Dendritic cell treated with granulocyte-macrophage colony-stimulating factor and Interleukin-4, amounts not matched to agents 40 ng/mL and 50 ng/mL, for 4 days (primary cell): ENCODE results near the gene MATN1.

ENCODE experiments used
- H3K27ac Mint-ChIP-seq: one replicate; pipeline ENCODE4 v1.8.0; 2022; ENCODE audit warnings: mild to moderate bottlenecking, mixed read lengths
- H3K27me3 Mint-ChIP-seq: one replicate; pipeline ENCODE4 v1.8.0; 2022; ENCODE audit warnings: mild to moderate bottlenecking, mixed read lengths
- H3K36me3 Mint-ChIP-seq: one replicate; pipeline ENCODE4 v1.8.0; 2022; ENCODE audit warnings: low read depth, mixed read lengths
- H3K4me1 Mint-ChIP-seq: one replicate; pipeline ENCODE4 v1.8.0; 2022; ENCODE audit warnings: low read depth, mixed read lengths
- H3K4me3 Mint-ChIP-seq: one replicate; pipeline ENCODE4 v1.8.0; 2022; ENCODE audit warnings: mild to moderate bottlenecking, moderate library complexity, mixed read lengths
- H3K9me3 Mint-ChIP-seq: one replicate; pipeline ENCODE4 v1.8.0; 2022; ENCODE audit warnings: mixed read lengths
- intact Hi-C: fragments of 100-400 bp; cut with micrococcal nuclease; formaldehyde crosslinking; loops from one replicate; pipeline ENCODE4 v1.15.0; 2022

Gene MATN1

DNA sequence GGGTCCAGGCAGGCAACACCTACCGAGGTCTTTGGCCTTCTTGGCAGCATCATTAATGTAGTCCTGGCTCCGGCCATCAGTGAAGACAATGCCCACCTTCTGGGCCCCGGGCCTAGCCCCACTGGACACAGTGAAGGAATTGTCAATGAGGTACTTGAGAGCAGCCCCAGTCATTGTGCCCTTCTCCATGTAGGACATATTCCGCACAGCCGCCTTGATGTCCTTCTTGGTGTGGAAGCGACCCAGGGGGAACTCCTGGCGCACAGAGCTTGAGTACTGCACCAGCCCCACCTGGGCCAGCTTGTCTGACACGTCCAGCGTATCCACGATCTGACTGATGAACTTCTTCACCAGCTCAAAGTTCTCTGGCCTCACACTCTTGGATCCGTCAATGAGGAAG lies 7.5 kb downstream of the MATN1 start:
- intact Hi-C loops, result loop anchor here (5.0 kb wide), 3 partner anchors 41 to 1479 kb away; partner anchors contain the start of genes LAPTM5 and PTPRU
- peaks cover 11% of the 10 kb centered on the region for H3K9me3 Mint-ChIP-seq

DNA sequence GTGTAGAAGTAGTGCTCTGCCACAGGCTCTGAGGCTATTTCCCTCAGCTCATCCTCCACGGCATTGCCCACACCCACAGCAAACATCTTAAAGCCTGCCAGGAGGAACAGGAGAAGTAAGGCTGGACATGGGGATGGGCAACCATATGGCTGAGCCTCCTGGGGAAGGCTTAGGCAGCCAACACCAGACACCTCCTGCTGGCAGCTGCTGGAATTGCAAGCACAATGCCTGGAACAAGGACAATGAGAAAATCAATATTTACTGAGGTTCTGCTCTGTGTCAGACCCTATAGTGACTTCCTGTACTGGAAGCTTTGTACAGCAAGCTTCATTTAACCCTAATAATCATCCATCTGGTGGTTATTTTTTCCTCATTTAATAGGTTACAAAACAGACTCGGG lies 8.2 kb downstream of the MATN1 start:
- Mint-ChIP-seq H3K36me3 (no peaks in the 10 kb centered on the region), H3K27ac (no peak overlapping the region), H3K4me3 (no peak overlapping the region), H3K4me1 (peaks cover 11% of the 10 kb centered on the region), H3K27me3 (peaks cover 24% of the 10 kb centered on the region), H3K9me3 (peaks cover 11% of the 10 kb centered on the region)
- intact Hi-C loops, result loop anchor here (5.0 kb wide), 3 partner anchors 42 to 1478 kb away; partner anchors contain the start of genes LAPTM5 and PTPRU

More for the DNA sequence above, 7.5 kb downstream of the MATN1 start:
- Mint-ChIP-seq H3K27me3 (peaks cover 20% of the 10 kb centered on the region), H3K36me3 (no peaks in the 10 kb centered on the region), H3K27ac (no peak overlapping the region), H3K4me1 (peaks cover 11% of the 10 kb centered on the region), H3K4me3 (no peak overlapping the region)

DNA sequence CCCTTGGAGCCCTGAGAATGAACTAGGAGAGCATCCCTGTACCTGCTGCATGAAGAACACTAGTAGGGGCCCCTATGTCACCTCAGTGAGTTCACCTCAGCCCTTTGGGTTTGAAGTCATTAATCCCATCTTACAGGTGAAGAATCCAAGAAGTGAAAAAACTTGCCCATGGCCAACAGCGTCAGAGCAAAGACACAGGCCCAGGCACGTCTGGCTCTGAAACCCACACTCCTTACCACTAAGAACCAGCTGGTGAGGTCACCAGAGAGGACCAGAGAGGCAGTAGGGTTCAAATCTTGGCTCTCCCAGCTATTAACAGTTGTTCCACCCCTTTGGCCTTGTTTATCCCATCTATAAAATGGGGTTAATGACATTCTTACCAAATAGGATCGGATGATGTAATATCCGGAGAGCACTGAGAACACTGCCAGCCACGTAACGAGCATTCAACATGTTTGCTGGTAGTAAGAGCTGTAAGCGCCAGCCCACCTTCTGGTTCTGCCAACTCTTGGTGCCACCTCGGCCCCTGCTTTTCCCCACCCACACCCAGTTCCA lies 8.8 kb downstream of the MATN1 start:
- H3K9me3 Mint-ChIP-seq, result peaks cover 11% of the 10 kb centered on the region
- H3K27ac Mint-ChIP-seq, result no peak overlapping the region
- H3K4me1 Mint-ChIP-seq, result peaks cover 10% of the 10 kb centered on the region
- H3K4me3 Mint-ChIP-seq, result no peak overlapping the region
- peaks cover 24% of the 10 kb centered on the region for H3K27me3 Mint-ChIP-seq
- intact Hi-C loops, result loop anchor here (5.0 kb wide), 3 partner anchors 43 to 1477 kb away; partner anchors contain the start of genes LAPTM5 and PTPRU
- H3K36me3 Mint-ChIP-seq, result no peaks in the 10 kb centered on the region

DNA sequence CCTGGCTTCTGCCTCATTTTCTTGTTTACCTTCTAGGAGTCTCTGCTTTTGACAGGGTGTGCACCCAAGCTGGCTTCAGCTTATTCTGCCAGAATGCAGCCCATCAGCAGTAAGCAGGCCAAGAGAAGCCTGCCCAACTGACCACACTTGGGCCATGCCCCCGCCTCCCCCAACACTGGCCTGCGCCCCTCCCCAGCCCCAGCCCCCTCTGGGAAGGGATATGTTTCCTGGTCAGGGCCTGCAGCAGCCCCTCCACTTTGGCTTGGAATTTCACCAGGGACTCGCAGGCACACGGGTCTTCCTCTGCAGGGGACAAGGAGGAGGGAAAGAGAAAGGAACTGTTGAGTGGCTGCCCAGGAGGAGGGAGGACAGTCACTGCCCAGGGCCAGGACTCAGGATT lies 9.4 kb downstream of the MATN1 start:
- H3K4me3 Mint-ChIP-seq, result no peak overlapping the region
- peaks cover 11% of the 10 kb centered on the region for H3K9me3 Mint-ChIP-seq
- H3K4me1 Mint-ChIP-seq, result peaks cover 5% of the 10 kb centered on the region
- H3K36me3 Mint-ChIP-seq, result no peaks in the 10 kb centered on the region
- intact Hi-C loops, result no loop called here
- H3K27ac Mint-ChIP-seq, result no peak overlapping the region
- peaks cover 24% of the 10 kb centered on the region for H3K27me3 Mint-ChIP-seq

DNA sequence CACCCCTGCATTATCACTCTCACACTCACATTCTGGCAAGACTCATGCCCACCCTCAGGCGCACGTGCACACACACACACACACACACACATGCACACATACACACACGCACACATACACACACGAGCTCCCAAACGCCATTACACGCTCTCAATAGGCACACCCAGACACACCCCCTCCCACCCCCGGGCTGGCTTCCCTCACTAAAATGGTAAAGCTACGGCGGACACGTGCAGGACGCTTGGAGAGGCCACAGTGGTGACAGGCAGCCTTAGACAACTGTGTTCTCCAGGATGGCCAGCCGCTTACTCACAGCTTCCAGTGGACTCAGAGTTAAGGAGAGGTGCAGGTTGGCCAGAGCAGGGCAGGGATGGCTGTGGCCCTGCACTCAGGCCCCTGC lies 10.1 kb downstream of the MATN1 start:
- no peak overlapping the region for H3K4me3 Mint-ChIP-seq
- intact Hi-C loops, result no loop called here
- H3K36me3 Mint-ChIP-seq, result no peaks in the 10 kb centered on the region
- H3K27ac Mint-ChIP-seq, result no peak overlapping the region
- H3K27me3 Mint-ChIP-seq, result peaks cover 28% of the 10 kb centered on the region
- no peaks in the 10 kb centered on the region for H3K4me1 Mint-ChIP-seq
- peaks cover 11% of the 10 kb centered on the region for H3K9me3 Mint-ChIP-seq

DNA sequence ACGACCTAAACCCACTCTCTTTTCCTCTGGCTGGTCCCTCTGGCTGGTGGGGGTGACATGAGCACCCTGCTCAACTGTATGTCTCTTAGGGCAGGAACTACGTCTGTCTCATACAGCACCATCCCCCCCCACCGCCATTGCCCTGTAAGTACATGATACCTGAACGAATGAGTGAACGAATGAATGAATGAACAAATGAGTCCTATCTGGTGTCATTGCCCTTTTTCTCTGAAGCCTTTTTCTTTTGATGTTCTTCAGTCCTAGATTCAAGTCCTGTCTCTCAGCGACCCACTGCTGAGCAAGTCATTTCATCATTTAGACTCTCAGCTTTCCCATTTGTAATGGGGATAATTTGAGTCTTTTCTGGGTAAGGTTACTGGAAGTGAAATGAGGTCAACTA lies 10.8 kb downstream of the MATN1 start:
- no peak overlapping the region for H3K4me3 Mint-ChIP-seq
- intact Hi-C loops, result no loop called here
- no peaks in the 10 kb centered on the region for H3K36me3 Mint-ChIP-seq
- H3K9me3 Mint-ChIP-seq, result peaks cover 11% of the 10 kb centered on the region
- peaks cover 28% of the 10 kb centered on the region for H3K27me3 Mint-ChIP-seq
- H3K27ac Mint-ChIP-seq, result no peak overlapping the region
- H3K4me1 Mint-ChIP-seq, result no peaks in the 10 kb centered on the region

DNA sequence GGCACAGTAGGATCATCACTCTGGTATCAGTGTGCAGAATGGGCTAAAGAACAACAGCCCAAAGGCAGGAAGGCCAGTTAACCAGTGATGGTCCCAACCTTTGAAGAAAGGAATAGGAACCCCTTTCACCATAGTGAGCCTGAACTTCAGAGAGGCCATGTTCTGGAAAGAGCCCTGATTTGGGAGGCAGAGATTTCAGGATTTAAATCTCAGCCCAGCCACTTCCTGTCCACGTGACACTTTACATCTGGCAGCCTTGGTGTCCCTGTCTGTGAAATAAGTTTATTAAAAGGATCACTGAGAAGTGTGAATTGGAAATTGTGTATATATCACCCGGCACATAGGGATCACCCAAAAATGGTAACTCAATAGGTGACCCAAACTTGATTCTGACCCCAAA lies 13.0 kb downstream of the MATN1 start:
- H3K9me3 Mint-ChIP-seq, result peaks cover 7% of the 10 kb centered on the region
- intact Hi-C loops, result no loop called here

DNA sequence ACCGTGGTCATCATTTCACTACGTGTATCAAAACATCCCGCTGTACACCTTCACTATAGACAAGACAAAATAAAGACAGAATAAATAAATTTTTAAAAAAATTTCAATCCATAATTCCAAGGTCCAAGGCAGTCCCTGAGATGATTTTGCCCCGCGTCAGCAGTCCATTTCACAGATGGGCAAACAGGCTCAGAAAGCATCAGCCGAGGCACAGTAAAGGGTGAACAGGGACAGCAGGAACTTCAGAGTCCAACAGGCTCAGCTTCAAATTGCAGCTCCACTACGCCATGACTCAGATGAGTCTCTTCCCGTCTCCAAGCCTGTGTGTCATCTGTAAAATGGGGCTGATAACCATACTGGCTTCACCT lies 15.0 kb downstream of the MATN1 start:
- H3K27ac Mint-ChIP-seq, result no peak overlapping the region
- peaks cover 32% of the 10 kb centered on the region for H3K27me3 Mint-ChIP-seq
- no peaks in the 10 kb centered on the region for H3K9me3 Mint-ChIP-seq
- H3K36me3 Mint-ChIP-seq, result no peaks in the 10 kb centered on the region
- H3K4me3 Mint-ChIP-seq, result no peak overlapping the region
- intact Hi-C loops, result loop anchor here (10.0 kb wide), 1 partner anchor 914 kb away; no protein-coding TSS in a partner anchor
- H3K4me1 Mint-ChIP-seq, result no peaks in the 10 kb centered on the region

More for the DNA sequence above, 13.0 kb downstream of the MATN1 start:
- Mint-ChIP-seq H3K4me1 (no peaks in the 10 kb centered on the region), H3K27me3 (peaks cover 34% of the 10 kb centered on the region), H3K36me3 (no peaks in the 10 kb centered on the region), H3K27ac (no peak overlapping the region), H3K4me3 (no peak overlapping the region)

DNA sequence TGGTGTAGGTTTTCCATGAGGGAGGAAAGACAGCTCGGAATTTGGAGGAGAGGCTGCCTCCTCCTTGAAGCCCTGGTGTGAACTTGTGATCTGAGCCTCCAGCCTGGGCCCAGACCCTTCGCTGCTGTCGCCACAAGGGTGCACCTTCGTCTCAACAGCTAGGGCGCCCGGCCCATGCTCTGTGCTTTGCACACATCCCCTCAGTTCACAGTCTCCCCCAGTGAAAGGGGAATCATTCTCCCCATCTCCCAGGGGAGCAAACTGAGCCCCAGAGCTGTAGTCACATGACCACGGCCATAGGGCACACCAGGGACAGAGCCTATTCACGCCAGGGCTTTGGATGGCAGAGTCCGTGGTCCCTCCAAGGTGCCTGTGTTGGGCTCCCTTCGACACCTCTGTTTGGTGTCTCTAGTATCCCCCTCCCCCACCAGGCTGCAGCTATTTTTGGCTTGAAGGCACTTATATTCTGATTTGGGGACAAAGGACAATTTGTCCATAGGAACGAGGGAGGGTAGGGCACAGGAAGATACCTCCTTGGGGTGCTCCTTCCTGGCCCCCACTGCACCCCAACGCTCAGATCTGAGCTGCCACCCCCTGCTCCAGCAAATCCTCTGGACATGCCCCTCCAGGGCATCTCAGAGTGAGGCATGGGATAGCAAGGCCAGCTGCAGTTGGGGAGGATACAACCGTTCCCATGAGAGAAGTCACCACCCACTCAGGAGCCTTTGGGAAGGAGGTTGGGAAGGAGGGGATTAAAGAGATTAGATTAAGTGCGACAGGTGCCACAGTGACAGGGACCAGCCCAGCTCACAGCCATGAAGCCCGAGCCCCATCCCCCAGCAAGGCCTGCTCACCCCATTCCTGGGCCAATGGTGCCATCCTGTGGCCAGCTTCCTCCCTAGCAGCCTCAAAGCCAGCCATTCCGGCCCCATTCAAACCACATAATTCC lies 15.7 kb downstream of the MATN1 start:
- intact Hi-C loops, result loop anchor here (10.0 kb wide), 1 partner anchor 913 kb away; no protein-coding TSS in a partner anchor
- H3K4me3 Mint-ChIP-seq, result no peak overlapping the region
- H3K9me3 Mint-ChIP-seq, result no peaks in the 10 kb centered on the region
- H3K27ac Mint-ChIP-seq, result no peak overlapping the region
- no peaks in the 10 kb centered on the region for H3K4me1 Mint-ChIP-seq
- no peaks in the 10 kb centered on the region for H3K36me3 Mint-ChIP-seq
- H3K27me3 Mint-ChIP-seq, result peaks cover 30% of the 10 kb centered on the region

DNA sequence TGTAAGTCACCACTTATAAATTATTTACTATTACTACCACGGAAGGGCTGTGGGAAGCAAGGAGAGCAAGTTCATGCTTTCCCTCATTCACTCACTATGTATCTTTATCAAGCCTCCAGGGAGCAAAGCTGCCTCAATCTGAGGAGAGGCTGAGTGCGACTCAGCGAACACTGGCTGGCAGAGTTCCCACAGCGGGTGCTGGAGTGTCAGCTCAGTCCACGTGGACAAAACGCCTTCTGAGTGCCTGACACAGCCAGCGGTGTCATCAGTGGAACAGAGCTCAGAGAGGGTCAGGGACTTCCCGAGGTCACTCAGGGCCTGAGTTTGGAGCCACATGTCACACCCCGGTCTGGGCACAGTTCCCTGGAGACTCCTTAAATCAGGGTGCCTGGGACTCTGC lies 16.9 kb downstream of the MATN1 start:
- Mint-ChIP-seq H3K36me3 (no peaks in the 10 kb centered on the region), H3K4me3 (no peak overlapping the region), H3K27me3 (peaks cover 24% of the 10 kb centered on the region), H3K27ac (no peak overlapping the region), H3K9me3 (no peaks in the 10 kb centered on the region), H3K4me1 (no peaks in the 10 kb centered on the region)
- intact Hi-C loops, result loop anchor here (10.0 kb wide), 1 partner anchor 912 kb away; no protein-coding TSS in a partner anchor

DNA sequence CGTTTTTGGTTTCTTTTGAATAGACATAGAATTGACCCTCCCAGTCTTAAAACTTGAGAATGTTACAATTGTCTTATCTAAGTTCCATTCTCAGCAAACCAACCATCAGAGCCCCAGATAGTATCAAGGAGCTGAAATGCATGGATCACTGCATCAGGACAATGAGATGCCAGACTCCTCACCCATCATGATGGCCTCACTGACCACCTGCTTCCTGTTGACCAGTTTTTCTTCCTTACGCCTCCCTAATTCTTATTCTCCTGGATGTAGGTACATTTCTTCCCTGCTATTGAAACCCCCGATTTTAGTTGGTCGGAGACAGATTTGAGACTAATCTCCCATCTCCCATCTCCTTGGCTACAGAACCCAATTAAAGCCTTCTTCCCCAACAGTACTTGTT lies 17.7 kb downstream of the MATN1 start:
- H3K9me3 Mint-ChIP-seq, result no peaks in the 10 kb centered on the region
- no peak overlapping the region for H3K4me3 Mint-ChIP-seq
- H3K27ac Mint-ChIP-seq, result no peak overlapping the region
- H3K36me3 Mint-ChIP-seq, result no peaks in the 10 kb centered on the region
- H3K27me3 Mint-ChIP-seq, result peaks cover 20% of the 10 kb centered on the region
- no peaks in the 10 kb centered on the region for H3K4me1 Mint-ChIP-seq
- intact Hi-C loops, result loop anchor here (10.0 kb wide), 1 partner anchor 911 kb away; no protein-coding TSS in a partner anchor

DNA sequence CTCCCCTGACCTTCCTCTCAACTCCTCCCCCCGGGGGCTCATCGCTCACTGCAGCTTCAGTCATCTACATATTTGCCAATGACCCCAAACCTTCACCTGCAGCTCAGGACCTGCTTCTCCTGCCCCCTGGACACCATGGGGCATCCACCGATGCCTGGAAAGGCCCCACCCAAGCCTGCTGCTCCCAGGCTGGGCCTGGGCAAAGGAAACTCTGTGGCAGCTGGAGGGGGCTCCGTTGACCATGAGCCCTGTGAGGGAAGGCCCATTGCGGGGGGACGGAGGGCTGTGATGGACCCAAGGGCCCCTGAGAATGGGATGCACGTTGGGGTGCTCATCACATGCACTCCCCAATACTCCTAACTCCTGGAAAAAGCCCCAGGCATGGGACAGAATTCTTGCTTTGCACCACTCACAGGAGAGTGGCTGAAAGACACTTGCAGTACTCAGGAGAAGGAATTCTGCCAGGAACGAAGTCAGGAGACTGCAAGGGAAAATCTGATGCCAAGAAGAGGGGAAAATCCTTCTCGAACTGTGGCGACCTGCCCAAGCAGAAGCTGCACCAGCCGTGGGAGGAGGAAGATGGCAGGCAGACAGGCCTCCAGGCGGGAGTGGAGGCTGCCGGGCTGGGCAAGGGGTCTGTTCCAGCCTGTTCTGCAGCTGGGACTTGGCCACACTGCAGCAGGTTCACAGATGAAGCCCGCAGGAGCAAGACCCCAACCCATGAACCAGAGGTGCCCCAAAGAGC lies 18.4 kb downstream of the MATN1 start:
- peaks cover 14% of the 10 kb centered on the region for H3K27me3 Mint-ChIP-seq
- no peak overlapping the region for H3K4me3 Mint-ChIP-seq
- intact Hi-C loops, result loop anchor here (10.0 kb wide), 1 partner anchor 910 kb away; no protein-coding TSS in a partner anchor
- no peaks in the 10 kb centered on the region for H3K36me3 Mint-ChIP-seq
- H3K4me1 Mint-ChIP-seq, result no peaks in the 10 kb centered on the region
- H3K27ac Mint-ChIP-seq, result no peak overlapping the region
- no peaks in the 10 kb centered on the region for H3K9me3 Mint-ChIP-seq

DNA sequence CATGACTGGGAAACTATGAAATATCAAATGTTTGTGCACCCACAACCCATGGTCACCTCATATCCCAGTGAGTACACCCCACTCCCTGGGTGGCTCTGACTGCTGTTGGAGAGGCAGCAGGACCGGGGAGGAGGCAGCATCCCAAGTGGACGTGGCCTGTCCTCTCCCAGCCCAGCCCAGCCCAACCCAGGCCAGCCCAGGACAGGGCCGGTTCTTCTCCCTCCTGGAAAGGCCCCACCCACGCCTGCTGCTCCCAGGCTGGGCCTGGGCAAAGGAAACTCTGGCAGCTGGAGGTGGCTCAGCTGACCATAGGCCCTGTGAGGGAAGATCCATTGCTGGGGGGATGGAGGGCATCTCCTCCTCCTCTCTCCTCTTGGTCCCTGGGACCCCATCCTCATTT lies 19.1 kb downstream of the MATN1 start:
- Mint-ChIP-seq H3K4me3 (no peak overlapping the region), H3K27ac (no peak overlapping the region), H3K9me3 (no peaks in the 10 kb centered on the region), H3K4me1 (no peaks in the 10 kb centered on the region), H3K27me3 (peaks cover 12% of the 10 kb centered on the region), H3K36me3 (no peaks in the 10 kb centered on the region)
- intact Hi-C loops, result loop anchor here (10.0 kb wide), 1 partner anchor 909 kb away; no protein-coding TSS in a partner anchor
